ENCODE measurements around the gene ERICH3.

The ERICH3 gene

GRCh38 chr1:74611887-74612286, 61.7 kb downstream of the ERICH3 start:
- Histone ChIP-seq H3K27me3 (no peaks in the 10 kb centered on the region), H3K4me3 (no peak overlapping the region), H3K4me1 (no peaks in the 10 kb centered on the region), H3K9me3 (replicated peaks in 1 of 11) (no peaks in the 10 kb centered on the region), H3K9ac (no peak overlapping the region), H3K4me2 (no peak overlapping the region), H3K27ac (no peak overlapping the region), H3K36me3 (no peaks in the 10 kb centered on the region), H4K20me1 (no peaks in the 10 kb centered on the region)
- no peak for TF ChIP-seq Cebpa-rat (IDR thresholded peaks at IDR 0.05)

GRCh38 chr1:74610961-74611360, 62.6 kb downstream of the ERICH3 start:
- Histone ChIP-seq H3K4me2 (no peak overlapping the region), H3K27ac (no peak overlapping the region), H4K20me1 (no peaks in the 10 kb centered on the region), H3K4me1 (no peaks in the 10 kb centered on the region), H3K36me3 (no peaks in the 10 kb centered on the region), H3K9ac (no peak overlapping the region), H3K4me3 (no peak overlapping the region), H3K9me3 (replicated peaks in 1 of 11) (no peaks in the 10 kb centered on the region), H3K27me3 (no peaks in the 10 kb centered on the region)
- TF ChIP-seq Cebpa-rat (IDR thresholded peaks at IDR 0.05) = no peak

- Histone ChIP-seq H4K20me1 (no peaks in the 10 kb centered on the region), H3K9ac (no peak overlapping the region), H3K27me3 (no peaks in the 10 kb centered on the region), H3K27ac (no peak overlapping the region), H3K4me1 (no peaks in the 10 kb centered on the region), H3K36me3 (no peaks in the 10 kb centered on the region), H3K9me3 (replicated peaks in 1 of 11) (0 out of 22 replicates have a peak, but pooled peaks cover 0 to 2% (median 0%) of the 10 kb centered on the region in 11 experiments), H3K4me2 (no peak overlapping the region), H3K4me3 (no peak overlapping the region)
- TF ChIP-seq Cebpa-rat (IDR thresholded peaks at IDR 0.05) = no peak
Measured at GRCh38 chr1:74609810-74610371, 63.7 kb downstream of the ERICH3 start.

- Histone ChIP-seq H3K36me3 (no peaks in the 10 kb centered on the region), H3K4me2 (no peak overlapping the region), H3K9ac (no peak overlapping the region), H4K20me1 (no peaks in the 10 kb centered on the region), H3K27ac (no peak overlapping the region), H3K9me3 (replicated peaks in 1 of 11) (no peaks in the 10 kb centered on the region), H3K4me1 (peaks cover 0 to 8% (median 0%) of the 10 kb centered on the region in 10 experiments; a peak in 2 of 20 replicates), H3K4me3 (no peak overlapping the region), H3K27me3 (no peaks in the 10 kb centered on the region)
- no peak for TF ChIP-seq Cebpa-rat (IDR thresholded peaks at IDR 0.05)
Measured at GRCh38 chr1:74596717-74597116, 76.9 kb downstream of the ERICH3 start.

GRCh38 chr1:74593887-74594866, 79.4 kb downstream of the ERICH3 start:
- Histone ChIP-seq H3K27me3 (no peaks in the 10 kb centered on the region), H3K27ac (no peak overlapping the region), H3K9me3 (replicated peaks in 1 of 11) (no peaks in the 10 kb centered on the region), H3K4me2 (no peak overlapping the region), H3K4me3 (no peak overlapping the region), H3K4me1 (no peaks in the 10 kb centered on the region), H3K36me3 (no peaks in the 10 kb centered on the region), H4K20me1 (no peaks in the 10 kb centered on the region), H3K9ac (no peak overlapping the region)
- no peak for TF ChIP-seq Cebpa-rat (IDR thresholded peaks at IDR 0.05)

- no peaks in the 10 kb centered on the region for H4K20me1 ChIP-seq
- H3K4me3 ChIP-seq = no peak overlapping the region
- H3K27ac ChIP-seq = no peak overlapping the region
- H3K4me2 ChIP-seq = no peak overlapping the region
- no peak for TF ChIP-seq Cebpa-rat (IDR thresholded peaks at IDR 0.05)
- H3K9me3 ChIP-seq (replicated peaks in 1 of 11) = no peaks in the 10 kb centered on the region
- H3K36me3 ChIP-seq = no peaks in the 10 kb centered on the region
- H3K9ac ChIP-seq = no peak overlapping the region
- no peaks in the 10 kb centered on the region for H3K27me3 ChIP-seq
- no peaks in the 10 kb centered on the region for H3K4me1 ChIP-seq
Measured at GRCh38 chr1:74592580-74593355, 80.8 kb downstream of the ERICH3 start.

DNA sequence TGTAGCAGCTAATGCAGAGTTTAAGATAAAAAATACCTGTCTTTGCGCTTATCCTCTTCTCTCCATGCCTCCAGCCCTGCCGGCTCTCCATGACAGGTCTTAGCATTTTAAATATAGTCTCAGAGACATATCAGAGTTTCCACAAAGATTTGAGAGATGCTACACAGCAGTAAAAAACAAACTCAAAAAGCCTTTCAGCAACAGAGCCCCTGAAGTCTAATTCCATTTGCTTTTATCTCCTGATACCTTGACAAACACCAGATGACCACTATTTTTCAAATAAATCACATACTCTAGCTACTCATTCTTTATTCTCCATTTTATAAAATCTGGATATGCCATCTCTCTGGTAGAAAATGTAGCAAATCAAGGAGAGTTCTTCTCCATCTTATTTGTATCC, 81.6 kb downstream of the ERICH3 start:
- no peaks in the 10 kb centered on the region for H3K9me3 ChIP-seq (replicated peaks in 1 of 11)
- no peak overlapping the region for H3K9ac ChIP-seq
- no peaks in the 10 kb centered on the region for H3K4me1 ChIP-seq
- H4K20me1 ChIP-seq = no peaks in the 10 kb centered on the region
- no peak overlapping the region for H3K4me2 ChIP-seq
- no peak for TF ChIP-seq Cebpa-rat (IDR thresholded peaks at IDR 0.05)
- no peaks in the 10 kb centered on the region for H3K27me3 ChIP-seq
- no peak overlapping the region for H3K4me3 ChIP-seq
- no peak overlapping the region for H3K27ac ChIP-seq
- no peaks in the 10 kb centered on the region for H3K36me3 ChIP-seq

DNA sequence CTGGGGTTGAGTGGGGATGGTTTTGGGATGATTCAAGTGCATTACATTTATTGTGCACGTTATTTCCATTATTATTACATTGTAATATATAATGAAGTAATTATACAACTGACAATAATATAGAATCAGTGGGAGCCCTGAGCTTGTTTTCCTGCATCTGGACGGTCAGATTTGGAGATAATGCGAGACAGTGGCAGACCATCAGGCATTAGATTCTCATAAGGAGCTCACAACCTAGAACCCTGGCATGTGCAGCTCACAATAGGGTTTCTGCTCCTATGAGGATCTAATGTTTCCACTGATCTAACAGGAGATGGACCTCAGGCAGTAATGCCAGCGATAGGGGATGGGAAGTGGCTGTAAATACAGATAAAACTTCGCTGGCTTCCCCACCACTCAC, 83.3 kb downstream of the ERICH3 start:
- Histone ChIP-seq H3K27me3 (no peaks in the 10 kb centered on the region), H3K9ac (no peak overlapping the region), H3K4me2 (no peak overlapping the region), H3K9me3 (replicated peaks in 1 of 11) (no peaks in the 10 kb centered on the region), H3K36me3 (no peaks in the 10 kb centered on the region), H3K4me1 (no peaks in the 10 kb centered on the region), H3K4me3 (no peak overlapping the region), H4K20me1 (no peaks in the 10 kb centered on the region), H3K27ac (no peak overlapping the region)
- no peak for TF ChIP-seq Cebpa-rat (IDR thresholded peaks at IDR 0.05)

DNA sequence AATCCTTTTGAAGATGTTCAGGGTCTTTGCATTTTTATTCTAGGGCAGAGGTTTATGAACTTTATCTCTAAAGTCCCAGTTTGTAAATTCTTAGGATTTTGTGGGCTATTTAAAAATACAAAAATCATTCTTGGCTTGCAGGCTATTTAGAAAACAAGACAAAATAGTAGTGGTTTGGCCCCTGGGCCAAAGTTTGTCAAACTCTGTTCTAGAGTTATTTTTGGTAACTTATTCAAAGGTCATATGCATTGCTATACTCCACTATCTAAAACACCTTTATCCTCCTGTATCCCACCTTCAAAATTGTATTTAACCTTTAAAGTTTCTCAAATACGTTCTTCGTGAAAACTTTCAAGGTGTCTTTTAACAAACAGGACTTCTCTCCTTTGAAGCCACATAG, 85.7 kb downstream of the ERICH3 start:
- TF ChIP-seq Cebpa-rat (IDR thresholded peaks at IDR 0.05) = no peak
- Histone ChIP-seq H3K4me2 (no peak overlapping the region), H3K9me3 (replicated peaks in 1 of 11) (no peaks in the 10 kb centered on the region), H3K27me3 (no peaks in the 10 kb centered on the region), H3K4me3 (no peak overlapping the region), H3K4me1 (no peaks in the 10 kb centered on the region), H3K36me3 (no peaks in the 10 kb centered on the region), H3K27ac (no peak overlapping the region), H3K9ac (no peak overlapping the region), H4K20me1 (no peaks in the 10 kb centered on the region)
